NK-92 (cell line): ENCODE measurements around the gene FOXL3.

Experiments
- DNase-seq: peaks from one replicate; lab custom pipeline; 2025; ENCODE audit not compliant: unreplicated experiment; lab: John Stamatoyannopoulos, UW

FOXL3 gene

GRCh38 chr7:265998-266850 is 23.7 kb upstream of the FOXL3 start:
- DNase-seq = no peak

- DNase-seq = no peak
These were observed 22.8 kb upstream of the FOXL3 start for GRCh38 chr7:266851-267840.

- no peak for DNase-seq
These were observed 21.0 kb upstream of the FOXL3 start for GRCh38 chr7:268991-269390.

- DNase-seq = no peak
These were observed 20.2 kb upstream of the FOXL3 start for GRCh38 chr7:269721-270120.

GRCh38 chr7:270351-270983 is 19.5 kb upstream of the FOXL3 start:
- DNase-seq = no peak

- DNase-seq = peak; percentile 8
These were observed 18.5 kb upstream of the FOXL3 start for GRCh38 chr7:271266-272107.

- DNase-seq = no peak
These were observed 17.8 kb upstream of the FOXL3 start for GRCh38 chr7:272108-272615.

GRCh38 chr7:272631-273030 is 17.3 kb upstream of the FOXL3 start:
- no peak for DNase-seq

- no peak for DNase-seq
These were observed 16.6 kb upstream of the FOXL3 start for GRCh38 chr7:273327-273726.

GRCh38 chr7:274266-274665 is 15.7 kb upstream of the FOXL3 start:
- DNase-seq = no peak

- DNase-seq = no peak
These were observed 13.6 kb upstream of the FOXL3 start for GRCh38 chr7:276230-276835.

GRCh38 chr7:277228-277627 is 12.7 kb upstream of the FOXL3 start:
- DNase-seq = no peak

- no peak for DNase-seq
These were observed 11.9 kb upstream of the FOXL3 start for GRCh38 chr7:278081-278480.

- no peak for DNase-seq
These were observed 10.1 kb upstream of the FOXL3 start for GRCh38 chr7:279821-280220.

- no peak for DNase-seq
These were observed 9.5 kb upstream of the FOXL3 start for GRCh38 chr7:280461-280860.

GRCh38 chr7:281637-282036 is 8.3 kb upstream of the FOXL3 start:
- no peak for DNase-seq

- DNase-seq = no peak
These were observed 7.3 kb upstream of the FOXL3 start for GRCh38 chr7:282621-283020.

- DNase-seq = no peak
These were observed 4.9 kb upstream of the FOXL3 start for GRCh38 chr7:284762-285722.

- no peak for DNase-seq
These were observed 4.2 kb upstream of the FOXL3 start for GRCh38 chr7:285731-286130.
